ENCODE measurements around the gene OR7D2. TPM values are rescaled to one million over a fixed set of nuclear protein-coding genes. Genes with fewer than 3 reads are reported as not detected.

Gene OR7D2
- under 1 TPM; 0.08 TPM for total RNA-seq

- no peaks in the 10 kb centered on the region for H3K36me3 Mint-ChIP-seq (ENCODE audit: low read depth)
- DNase-seq = no peak
- POLR2A ChIA-PET = no interaction called here
Measured at GRCh38 chr19:9178901-9179300, at the start of gene OR7D2. TSS of gene OR7D2 (plus strand) at chr19:9178979. CDS start at chr19:9185782, 6,803 bp downstream.

GRCh38 chr19:9130965-9131364, 47.8 kb upstream of the OR7D2 start:
- ChIA-PET CTCF (no interaction called here), POLR2A (no interaction called here)
- no peaks in the 10 kb centered on the region for H3K36me3 Mint-ChIP-seq (ENCODE audit: low read depth)
- H3K4me3 Mint-ChIP-seq = no peak overlapping the region
- H3K27me3 Mint-ChIP-seq = no peaks in the 10 kb centered on the region
- H3K9me3 Mint-ChIP-seq = no peaks in the 10 kb centered on the region
- peaks cover 5% of the 10 kb centered on the region for H3K4me1 Mint-ChIP-seq
- H3K27ac Mint-ChIP-seq = no peak overlapping the region
- no peak for DNase-seq

More at GRCh38 chr19:9178901-9179300, at the start of gene OR7D2:
- Mint-ChIP-seq H3K4me1 (no peaks in the 10 kb centered on the region), H3K27ac (no peak within 1 kb of the TSS), H3K4me3 (no peak within 1 kb of the TSS), H3K9me3 (no peaks in the 10 kb centered on the region), H3K27me3 (no peaks in the 10 kb centered on the region)
- CTCF ChIA-PET = no interaction called here

- H3K4me1 Mint-ChIP-seq = peaks cover 8% of the 10 kb centered on the region
- H3K4me3 Mint-ChIP-seq = no peak overlapping the region
- ChIA-PET POLR2A (no interaction called here), CTCF (interaction anchor here (0.7 kb wide), 2 partner anchors 46 to 967 kb away, joined by 4 read pairs; no protein-coding TSS in a partner anchor)
- H3K36me3 Mint-ChIP-seq (ENCODE audit: low read depth) = no peaks in the 10 kb centered on the region
- H3K27me3 Mint-ChIP-seq = no peaks in the 10 kb centered on the region
- H3K27ac Mint-ChIP-seq = no peak overlapping the region
- no peak for DNase-seq
- no peaks in the 10 kb centered on the region for H3K9me3 Mint-ChIP-seq
Measured at GRCh38 chr19:9132422-9132821, 46.4 kb upstream of the OR7D2 start.

- no peak for DNase-seq
- CTCF ChIA-PET = no interaction called here
- peaks cover 14% of the 10 kb centered on the region for H3K9me3 Mint-ChIP-seq
- no peaks in the 10 kb centered on the region for H3K27me3 Mint-ChIP-seq
- peaks cover 35% of the 10 kb centered on the region for H3K4me1 Mint-ChIP-seq
- H3K4me3 Mint-ChIP-seq = peak overlapping the region; percentile 99
- H3K36me3 Mint-ChIP-seq (ENCODE audit: low read depth) = peaks cover 34% of the 10 kb centered on the region
- POLR2A ChIA-PET = no interaction called here
- peak overlapping the region; percentile 86 for H3K27ac Mint-ChIP-seq
Measured at GRCh38 chr19:9139609-9140158, 39.1 kb upstream of the OR7D2 start.

- H3K27me3 Mint-ChIP-seq = no peaks in the 10 kb centered on the region
- peaks cover 40% of the 10 kb centered on the region for H3K36me3 Mint-ChIP-seq (ENCODE audit: low read depth)
- H3K4me3 Mint-ChIP-seq = peak within 1 kb of the TSS; percentile 99
- DNase-seq = peak; percentile 93
- peaks cover 37% of the 10 kb centered on the region for H3K4me1 Mint-ChIP-seq
- peaks cover 18% of the 10 kb centered on the region for H3K9me3 Mint-ChIP-seq
- H3K27ac Mint-ChIP-seq = peak within 1 kb of the TSS; percentile 86
- CTCF ChIA-PET = no interaction called here
- POLR2A ChIA-PET = interaction anchor here (0.6 to 1.1 kb wide), 6 partner anchors 9 to 444 kb away, joined by 3 to 4 read pairs (median 4); partner anchors contain the start of genes ZNF121, ZNF266 and ZNF559
Measured at GRCh38 chr19:9140159-9140874, 38.5 kb upstream of the OR7D2 start, which contains the start of gene ZNF317. TSS of gene ZNF317 (plus strand) at chr19:9140397. CDS start at chr19:9156017, 15,620 bp downstream.

GRCh38 chr19:9144920-9145319, 33.9 kb upstream of the OR7D2 start:
- Mint-ChIP-seq H3K9me3 (peaks cover 46% of the 10 kb centered on the region), H3K27me3 (no peaks in the 10 kb centered on the region), H3K4me1 (peaks cover 40% of the 10 kb centered on the region), H3K27ac (no peak overlapping the region), H3K4me3 (no peak overlapping the region), H3K36me3 (ENCODE audit: low read depth) (peaks cover 84% of the 10 kb centered on the region)
- CTCF ChIA-PET = no interaction called here
- no peak for DNase-seq
- POLR2A ChIA-PET = no interaction called here

GRCh38 chr19:9146882-9147281, 31.9 kb upstream of the OR7D2 start:
- DNase-seq = no peak
- H3K9me3 Mint-ChIP-seq = peaks cover 64% of the 10 kb centered on the region
- peaks cover 94% of the 10 kb centered on the region for H3K36me3 Mint-ChIP-seq (ENCODE audit: low read depth)
- POLR2A ChIA-PET = no interaction called here
- H3K27ac Mint-ChIP-seq = no peak overlapping the region
- CTCF ChIA-PET = no interaction called here
- peaks cover 30% of the 10 kb centered on the region for H3K4me1 Mint-ChIP-seq
- H3K27me3 Mint-ChIP-seq = no peaks in the 10 kb centered on the region
- H3K4me3 Mint-ChIP-seq = no peak overlapping the region

- Mint-ChIP-seq H3K4me3 (no peak overlapping the region), H3K27ac (no peak overlapping the region), H3K4me1 (peaks cover 19% of the 10 kb centered on the region), H3K27me3 (no peaks in the 10 kb centered on the region), H3K9me3 (peaks cover 71% of the 10 kb centered on the region), H3K36me3 (ENCODE audit: low read depth) (peaks cover 96% of the 10 kb centered on the region)
- no peak for DNase-seq
- ChIA-PET POLR2A (interaction anchor here (0.7 kb wide), 1 partner anchor 8 kb away, joined by 3 read pairs; the partner anchor contains the start of gene ZNF317), CTCF (no interaction called here)
Measured at GRCh38 chr19:9148697-9149096, 30.1 kb upstream of the OR7D2 start.

- Mint-ChIP-seq H3K9me3 (peaks cover 66% of the 10 kb centered on the region), H3K4me3 (no peak overlapping the region)
- CTCF ChIA-PET = no interaction called here
Measured at GRCh38 chr19:9149997-9150396, 28.8 kb upstream of the OR7D2 start.

GRCh38 chr19:9150650-9151049, 28.1 kb upstream of the OR7D2 start:
- H3K9me3 Mint-ChIP-seq = peaks cover 68% of the 10 kb centered on the region
- DNase-seq = no peak
- CTCF ChIA-PET = no interaction called here
- no peak overlapping the region for H3K27ac Mint-ChIP-seq
- POLR2A ChIA-PET = no interaction called here
- no peaks in the 10 kb centered on the region for H3K27me3 Mint-ChIP-seq
- no peak overlapping the region for H3K4me3 Mint-ChIP-seq
- H3K4me1 Mint-ChIP-seq = peaks cover 17% of the 10 kb centered on the region
- H3K36me3 Mint-ChIP-seq (ENCODE audit: low read depth) = peaks cover 96% of the 10 kb centered on the region

More at GRCh38 chr19:9149997-9150396, 28.8 kb upstream of the OR7D2 start:
- peaks cover 17% of the 10 kb centered on the region for H3K4me1 Mint-ChIP-seq
- H3K36me3 Mint-ChIP-seq (ENCODE audit: low read depth) = peaks cover 96% of the 10 kb centered on the region
- POLR2A ChIA-PET = no interaction called here
- no peaks in the 10 kb centered on the region for H3K27me3 Mint-ChIP-seq
- no peak for DNase-seq
- H3K27ac Mint-ChIP-seq = no peak overlapping the region

- CTCF ChIA-PET = no interaction called here
- Mint-ChIP-seq H3K36me3 (ENCODE audit: low read depth) (peaks cover 98% of the 10 kb centered on the region), H3K27ac (no peak overlapping the region), H3K4me1 (peaks cover 17% of the 10 kb centered on the region), H3K27me3 (no peaks in the 10 kb centered on the region), H3K9me3 (peaks cover 65% of the 10 kb centered on the region), H3K4me3 (no peak overlapping the region)
- DNase-seq = no peak
- POLR2A ChIA-PET = interaction anchor here (0.5 kb wide), 1 partner anchor 70 kb away, joined by 3 read pairs; no protein-coding TSS in a partner anchor
Measured at GRCh38 chr19:9151367-9151766, 27.4 kb upstream of the OR7D2 start.

GRCh38 chr19:9155591-9155990, 23.2 kb upstream of the OR7D2 start:
- no peak for DNase-seq
- Mint-ChIP-seq H3K36me3 (ENCODE audit: low read depth) (peaks cover 98% of the 10 kb centered on the region), H3K27ac (no peak overlapping the region), H3K9me3 (peaks cover 48% of the 10 kb centered on the region), H3K4me1 (peaks cover 6% of the 10 kb centered on the region), H3K4me3 (no peak overlapping the region), H3K27me3 (no peaks in the 10 kb centered on the region)
- CTCF ChIA-PET = no interaction called here
- POLR2A ChIA-PET = no interaction called here

- H3K4me1 Mint-ChIP-seq = peaks cover 3% of the 10 kb centered on the region
Measured at GRCh38 chr19:9156304-9156703, 22.5 kb upstream of the OR7D2 start.

GRCh38 chr19:9159891-9160290, 18.9 kb upstream of the OR7D2 start:
- ChIA-PET POLR2A (no interaction called here), CTCF (no interaction called here)
- H3K4me1 Mint-ChIP-seq = no peaks in the 10 kb centered on the region
- H3K4me3 Mint-ChIP-seq = no peak overlapping the region
- no peaks in the 10 kb centered on the region for H3K27me3 Mint-ChIP-seq
- peaks cover 41% of the 10 kb centered on the region for H3K9me3 Mint-ChIP-seq
- DNase-seq = no peak
- H3K27ac Mint-ChIP-seq = no peak overlapping the region
- H3K36me3 Mint-ChIP-seq (ENCODE audit: low read depth) = peaks cover 95% of the 10 kb centered on the region

More at GRCh38 chr19:9156304-9156703, 22.5 kb upstream of the OR7D2 start:
- CTCF ChIA-PET = no interaction called here
- H3K4me3 Mint-ChIP-seq = no peak overlapping the region
- peaks cover 48% of the 10 kb centered on the region for H3K9me3 Mint-ChIP-seq
- no peak for DNase-seq
- H3K27me3 Mint-ChIP-seq = no peaks in the 10 kb centered on the region
- H3K36me3 Mint-ChIP-seq (ENCODE audit: low read depth) = peaks cover 98% of the 10 kb centered on the region
- no peak overlapping the region for H3K27ac Mint-ChIP-seq
- POLR2A ChIA-PET = no interaction called here
